Measurements from ENCODE around the gene NIT2.
A peak's percentile ranks its signal among the peaks of the same experiment; 100 is the strongest.
"Not testable (repeated sequence)": the region's sequence is repeated elsewhere in the genome, so short reads cannot be mapped to it uniquely, and the experiment has no call there.

Gene NIT2

GRCh38 chr3:100338911-100339310, 4.4 kb downstream of the NIT2 start:
- no peak for DNase-seq

DNA sequence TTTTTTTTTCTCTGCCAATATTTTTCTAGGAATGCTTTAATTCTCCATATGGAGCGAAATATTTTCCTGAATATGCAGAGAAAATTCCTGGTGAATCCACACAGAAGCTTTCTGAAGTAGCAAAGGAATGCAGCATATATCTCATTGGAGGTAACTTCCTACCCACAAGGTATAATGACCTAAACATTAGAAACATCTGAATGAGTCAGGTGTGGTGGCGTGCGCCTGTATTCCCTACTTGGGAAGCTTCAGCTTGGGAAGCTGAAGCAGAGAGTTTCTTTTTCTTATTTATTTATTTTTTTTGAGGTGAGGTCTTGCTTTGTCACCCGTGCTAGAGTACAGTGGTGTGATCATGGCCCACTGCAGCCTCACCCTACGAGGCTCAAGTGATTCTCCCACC, 5.2 kb downstream of the NIT2 start:
- no peak for DNase-seq

DNA sequence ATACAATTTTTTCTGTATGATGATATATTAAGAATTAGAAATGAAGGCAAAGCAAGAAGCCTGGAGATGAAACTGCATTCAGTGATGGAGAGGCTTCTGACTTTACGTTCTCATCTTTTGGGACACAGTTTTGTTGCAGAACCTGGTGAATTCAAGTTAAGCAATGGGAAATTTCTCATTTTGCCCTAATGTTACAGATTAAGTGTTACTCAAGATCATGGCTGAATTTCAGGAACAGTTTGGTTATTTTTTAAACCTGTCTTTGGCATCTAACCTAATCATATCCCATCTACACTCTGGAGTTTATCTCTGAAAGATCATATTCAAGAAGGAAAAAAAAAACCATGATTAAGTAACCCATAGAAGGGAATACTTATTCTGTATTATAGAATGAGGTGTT, 6.0 kb downstream of the NIT2 start:
- DNase-seq = no peak

DNA sequence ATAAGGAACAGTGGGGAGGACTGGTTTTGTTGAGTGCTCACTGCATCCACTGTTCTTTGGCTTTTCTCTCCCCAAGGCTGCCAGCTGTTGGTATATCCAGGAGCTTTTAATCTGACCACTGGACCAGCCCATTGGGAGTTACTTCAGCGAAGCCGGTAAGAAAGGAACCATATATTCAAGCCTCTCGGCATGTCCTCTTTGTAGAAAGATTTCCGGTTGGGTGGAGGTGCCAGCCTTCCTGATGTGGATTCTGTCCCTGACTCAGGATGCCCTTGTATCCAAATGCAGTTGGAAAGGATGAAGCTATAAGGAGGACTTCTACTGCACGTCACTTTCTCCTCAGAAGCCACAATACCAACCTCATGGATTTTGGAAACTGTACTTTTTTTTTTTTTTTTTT, 14.2 kb downstream of the NIT2 start:
- no peak for DNase-seq

- DNase-seq = not testable (repeated sequence)
These were observed 17.2 kb downstream of the NIT2 start for GRCh38 chr3:100351770-100352169.

GRCh38 chr3:100352296-100353231, 18.0 kb downstream of the NIT2 start:
- DNase-seq = peak; percentile 16

GRCh38 chr3:100354850-100355249, 20.3 kb downstream of the NIT2 start:
- DNase-seq = no peak

- no peak for DNase-seq
These were observed 23.9 kb downstream of the NIT2 start for GRCh38 chr3:100358413-100358812.

DNA sequence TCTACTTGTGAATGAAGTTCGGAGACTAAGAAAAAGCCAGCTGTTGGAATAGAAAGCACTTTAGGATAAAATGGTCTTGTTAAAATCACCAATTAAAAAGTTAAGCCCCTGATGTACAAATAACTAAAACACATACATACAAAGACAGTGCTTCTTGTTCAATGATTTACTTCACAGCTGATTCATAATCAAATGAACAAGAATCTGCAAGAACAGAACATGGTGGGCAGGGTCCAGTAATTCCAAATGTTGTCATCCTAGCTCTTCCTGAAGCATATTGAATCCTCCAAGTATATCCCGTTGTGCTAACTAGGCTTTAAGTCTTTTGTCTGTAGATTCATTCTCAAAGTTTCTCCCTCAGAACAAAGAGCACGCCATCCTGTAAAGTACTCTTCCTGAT, 24.5 kb downstream of the NIT2 start:
- DNase-seq = no peak

GRCh38 chr3:100360757-100361496, 26.4 kb downstream of the NIT2 start:
- no peak for DNase-seq

DNA sequence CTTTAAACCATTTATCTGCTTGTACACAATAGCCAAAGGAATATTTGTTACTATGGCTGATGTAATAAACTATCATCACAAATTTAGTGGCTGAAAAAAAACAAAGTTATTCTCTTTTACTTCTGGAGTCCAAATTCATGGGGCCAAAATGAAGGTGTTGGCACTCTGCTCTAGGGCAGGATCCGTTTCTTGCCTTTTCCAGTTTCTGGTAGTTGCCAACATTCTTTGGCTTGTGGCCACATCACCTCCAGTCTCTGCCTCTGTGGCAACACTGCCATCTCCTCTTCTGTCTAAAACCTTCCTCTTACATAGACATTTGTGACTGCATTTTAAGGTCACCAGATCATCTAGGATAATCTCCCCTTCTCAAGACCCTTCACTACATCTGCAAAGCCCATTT, 27.3 kb downstream of the NIT2 start:
- no peak for DNase-seq

DNA sequence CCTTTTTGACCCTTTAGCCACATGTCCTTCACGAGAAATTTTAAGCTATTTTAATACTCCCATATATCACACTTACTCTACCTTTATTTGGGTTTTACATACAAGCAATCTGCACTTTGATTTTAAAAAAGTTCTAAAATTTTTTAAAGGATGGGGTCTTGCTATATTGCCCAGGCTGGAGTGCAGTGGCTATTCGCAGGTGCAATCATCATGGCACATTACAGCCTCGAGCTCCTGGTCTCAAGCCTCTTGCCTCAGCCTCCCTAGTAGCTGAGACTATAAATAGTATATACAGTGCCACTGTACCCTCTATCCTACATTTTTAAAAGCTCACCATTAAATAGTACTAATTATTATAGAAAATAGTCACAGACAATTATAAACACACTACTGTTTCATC, 29.9 kb downstream of the NIT2 start:
- no peak for DNase-seq

DNA sequence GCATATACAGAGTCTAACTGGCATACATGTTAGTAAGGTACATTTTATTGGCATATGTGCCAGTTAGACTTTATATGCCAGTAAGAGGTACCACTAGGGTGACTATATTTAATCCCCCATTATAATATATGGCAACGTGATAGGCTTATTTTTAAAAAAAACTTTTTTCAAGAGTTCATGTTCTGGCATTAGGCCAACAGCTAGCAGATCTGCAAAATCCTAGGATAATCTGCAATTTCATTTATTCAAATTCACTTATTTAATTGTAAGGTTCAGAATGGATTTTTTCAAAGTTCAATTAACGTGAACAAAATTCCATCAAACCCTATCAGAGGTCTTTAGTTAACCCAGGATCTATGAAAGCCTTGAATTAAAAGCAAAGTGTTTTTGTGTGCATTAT, 31.9 kb downstream of the NIT2 start:
- no peak for DNase-seq

DNA sequence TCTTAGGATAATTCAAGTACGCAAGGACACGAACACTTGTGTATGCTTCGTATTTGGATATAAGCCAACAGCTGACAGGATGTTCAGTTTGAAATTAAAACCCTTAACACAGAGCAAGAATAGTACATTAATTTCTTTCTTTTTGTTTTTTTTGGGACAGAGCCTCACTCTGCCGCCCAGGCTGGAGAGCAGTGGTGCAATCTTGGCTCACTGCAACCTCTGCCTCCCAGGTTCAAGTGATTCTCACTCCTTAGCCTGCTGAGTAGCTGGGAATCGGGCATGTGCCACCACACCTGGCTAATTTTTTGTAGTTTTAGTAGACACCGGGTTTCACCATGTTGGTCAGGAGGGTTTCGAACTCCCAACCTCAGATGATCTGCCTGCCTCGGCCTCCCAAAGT, 33.9 kb downstream of the NIT2 start:
- DNase-seq = no peak

DNA sequence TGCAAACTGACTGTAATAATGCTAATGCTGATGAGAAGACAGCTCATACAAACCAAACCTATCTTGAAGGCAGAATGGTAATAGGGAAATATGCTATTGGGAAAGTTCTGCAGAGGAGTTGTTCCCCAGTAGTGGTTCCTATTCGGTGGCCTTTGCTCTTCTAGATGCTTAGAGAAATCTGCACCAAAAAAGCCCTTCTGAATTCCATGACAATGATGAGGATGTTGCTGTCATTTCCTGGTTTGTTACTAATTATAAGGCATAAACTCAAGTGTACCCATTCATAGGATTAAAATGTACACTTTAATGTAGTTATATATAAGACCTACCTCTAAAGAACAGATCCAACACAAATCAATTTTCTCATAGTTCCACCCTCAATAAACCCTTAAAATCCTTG, 36.2 kb downstream of the NIT2 start:
- DNase-seq = peak; percentile 34

- DNase-seq = no peak
These were observed 40.0 kb downstream of the NIT2 start for GRCh38 chr3:100374521-100374920.

DNA sequence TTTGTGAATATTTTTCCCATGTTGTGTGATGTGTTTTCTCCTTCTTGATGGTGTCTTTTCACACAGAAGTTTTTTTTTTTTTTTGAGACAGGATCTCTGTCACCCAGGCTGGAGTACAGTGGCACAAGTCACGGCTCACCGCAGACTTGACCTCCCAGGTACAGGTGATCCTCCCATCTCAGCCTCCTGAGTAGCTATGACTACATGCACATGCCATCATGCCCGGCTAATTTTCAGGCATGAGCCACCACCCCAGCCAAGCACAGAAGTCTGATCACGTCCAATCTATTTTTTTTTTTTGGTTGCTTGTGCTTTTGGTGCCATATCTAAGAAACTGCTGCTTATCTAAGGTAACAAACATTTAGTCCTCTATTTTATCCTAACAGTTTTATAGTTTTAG, 41.7 kb downstream of the NIT2 start:
- no peak for DNase-seq

- DNase-seq = peak; percentile 55
These were observed 50.4 kb downstream of the NIT2 start for GRCh38 chr3:100384733-100385525.

DNA sequence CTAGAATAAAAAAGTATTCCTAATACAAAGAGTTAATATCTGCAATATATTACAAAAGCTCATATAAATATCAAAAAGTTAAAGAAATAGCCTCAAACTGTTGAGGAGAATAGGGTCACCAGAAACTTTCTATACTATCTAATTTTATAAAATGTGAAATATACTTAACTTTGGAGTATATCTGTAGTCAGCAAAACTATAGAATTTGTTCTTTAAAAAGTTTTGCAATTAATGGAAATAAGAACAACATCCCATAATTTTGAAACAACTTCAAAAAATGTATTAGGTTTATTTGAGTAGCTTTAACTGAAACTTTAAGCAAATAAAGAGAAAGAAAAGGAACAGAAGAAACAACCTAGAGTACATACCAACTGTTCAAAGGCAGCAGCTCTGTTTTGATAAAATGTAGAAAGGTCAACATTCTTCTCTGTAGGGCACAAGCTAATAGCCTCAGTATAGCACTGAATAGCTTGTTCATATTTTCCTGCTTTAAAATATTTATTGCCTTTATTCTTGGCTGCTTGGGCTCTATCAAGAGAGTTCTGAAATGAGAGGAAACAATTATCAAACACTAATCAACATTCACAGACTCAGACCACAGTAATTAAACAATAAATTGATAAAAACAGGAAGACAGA, 52.0 kb downstream of the NIT2 start:
- peak; percentile 42 for DNase-seq

DNA sequence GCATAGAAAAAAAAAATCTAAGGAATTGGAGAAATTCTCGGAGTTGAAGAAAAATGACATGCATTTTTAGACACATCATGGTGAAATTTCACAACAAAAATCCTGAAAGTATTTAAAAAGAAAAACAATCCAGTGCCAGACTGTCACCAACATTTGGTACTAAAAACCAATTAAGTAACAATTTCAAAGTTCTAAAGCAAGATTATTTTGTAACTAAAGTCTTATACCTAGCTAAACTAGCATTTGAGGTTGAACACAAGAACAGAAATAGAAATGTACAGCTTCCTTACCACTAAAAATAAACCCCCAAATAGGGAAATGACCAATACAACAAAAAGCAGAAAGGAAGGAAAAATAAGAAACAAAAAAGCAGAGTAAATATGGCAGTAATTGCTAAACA, 54.5 kb downstream of the NIT2 start:
- DNase-seq = no peak

DNA sequence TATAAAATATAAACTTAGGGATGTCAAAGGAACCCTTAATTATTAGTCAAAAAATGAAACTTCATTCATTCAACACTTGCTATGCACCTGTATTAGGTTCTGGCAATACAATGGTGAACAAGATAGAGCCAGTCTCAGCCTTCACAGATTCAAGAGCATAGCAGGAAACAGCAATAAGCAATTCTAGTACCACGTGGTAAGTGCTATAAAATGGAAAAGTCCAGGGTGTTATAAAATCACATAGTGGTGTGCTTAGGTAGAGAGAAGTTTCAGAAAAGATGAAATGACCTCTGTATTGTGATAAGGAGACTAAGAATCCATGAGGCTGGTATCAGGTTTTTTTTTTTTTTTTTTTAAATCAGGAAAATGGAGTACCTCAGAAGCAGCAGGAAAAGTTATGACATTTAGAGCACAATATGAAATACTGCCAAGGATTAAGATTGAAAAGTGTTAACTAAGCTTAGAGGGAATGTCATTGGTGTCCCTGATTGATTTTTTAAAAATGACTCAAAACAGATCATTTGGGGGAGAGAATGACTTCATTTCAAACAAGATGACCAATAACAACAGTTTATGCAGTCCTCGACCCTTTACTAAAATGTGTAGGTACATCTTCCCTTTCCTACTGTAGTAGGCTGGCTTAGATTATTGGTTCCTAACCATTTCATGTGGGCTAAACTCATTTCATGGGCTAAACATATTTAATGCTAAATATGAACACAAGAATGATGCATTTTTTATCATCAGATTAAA, 61.3 kb downstream of the NIT2 start:
- DNase-seq = no peak

DNA sequence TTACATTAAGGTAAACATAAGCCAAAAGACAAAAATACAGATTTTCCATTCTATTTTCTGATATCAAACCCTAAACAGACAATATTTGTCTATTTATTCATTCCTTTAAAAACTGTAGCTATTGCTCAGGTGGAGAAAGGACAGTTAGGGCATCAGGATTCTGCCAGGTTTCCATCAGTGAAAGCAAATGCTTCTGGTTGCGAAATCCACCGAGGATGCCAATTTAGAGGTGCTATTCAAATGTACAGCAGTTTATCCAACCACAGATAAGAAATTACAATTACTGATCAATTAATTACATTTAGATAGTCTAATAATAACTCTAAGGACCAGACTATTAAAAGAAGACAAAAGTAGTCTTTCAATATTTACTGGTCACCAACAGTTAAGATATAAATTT, 62.4 kb downstream of the NIT2 start:
- DNase-seq = no peak
